Stimulated activated CD4-positive, alpha-beta T cell treated with anti-CD3 and anti-CD28 coated beads, TNF-alpha, amount 100 ng/mL, for 1 hour (primary cell): ENCODE results near the gene TCFL5.

Experiments
- DNase-seq, 3 donors: peaks; one replicate each; pipeline ENCODE4 v3.0.0-alpha.2; 2020; ENCODE audit warnings: low read depth in 3 of 3, low spot score in 1 of 3

The TCFL5 gene

DNA sequence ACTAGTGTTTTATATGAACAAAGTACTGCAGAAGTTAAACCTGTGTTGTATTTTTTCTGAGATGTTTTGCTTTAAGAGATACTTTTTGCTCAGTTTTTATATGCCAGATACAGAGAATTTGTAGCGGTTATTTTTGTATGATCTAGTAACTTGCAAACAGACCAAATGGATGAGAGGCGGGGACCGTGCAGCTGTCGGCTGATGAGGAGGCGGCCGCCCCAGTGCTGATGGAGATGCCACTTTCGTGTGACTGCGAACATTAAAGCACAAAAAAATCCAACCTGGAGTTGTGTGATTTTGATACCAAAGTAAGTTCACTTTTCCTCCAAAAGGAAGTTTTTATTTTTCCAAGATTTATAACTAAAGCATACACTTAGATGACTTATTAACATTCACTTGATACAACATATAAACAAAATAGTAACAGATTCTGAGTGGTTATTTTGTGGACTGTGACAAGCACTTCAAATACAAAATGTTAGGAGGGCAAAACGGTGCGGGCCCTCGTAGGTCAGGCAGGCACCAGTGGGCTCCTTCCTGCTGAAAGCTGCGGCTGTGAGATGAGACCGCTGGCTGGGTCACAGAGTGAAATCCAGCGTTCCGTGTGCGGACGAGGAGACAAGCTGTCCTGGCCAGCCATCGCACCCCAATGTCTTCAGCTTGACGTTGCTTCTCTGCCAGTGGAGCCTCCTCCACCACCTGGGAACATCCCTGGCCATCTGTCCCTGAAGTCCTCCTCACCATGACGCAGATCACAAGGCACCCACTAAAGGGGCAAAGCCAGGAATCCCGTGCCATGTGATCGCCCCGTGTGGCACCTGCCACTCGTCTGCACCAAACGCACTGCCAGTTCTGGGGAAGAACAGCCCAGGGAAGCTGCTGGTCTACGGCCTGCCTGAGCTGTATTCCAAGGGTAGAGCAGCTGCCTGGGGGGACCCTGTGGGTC lies 61.0 kb downstream of the TCFL5 start:
- no peak for DNase-seq

DNA sequence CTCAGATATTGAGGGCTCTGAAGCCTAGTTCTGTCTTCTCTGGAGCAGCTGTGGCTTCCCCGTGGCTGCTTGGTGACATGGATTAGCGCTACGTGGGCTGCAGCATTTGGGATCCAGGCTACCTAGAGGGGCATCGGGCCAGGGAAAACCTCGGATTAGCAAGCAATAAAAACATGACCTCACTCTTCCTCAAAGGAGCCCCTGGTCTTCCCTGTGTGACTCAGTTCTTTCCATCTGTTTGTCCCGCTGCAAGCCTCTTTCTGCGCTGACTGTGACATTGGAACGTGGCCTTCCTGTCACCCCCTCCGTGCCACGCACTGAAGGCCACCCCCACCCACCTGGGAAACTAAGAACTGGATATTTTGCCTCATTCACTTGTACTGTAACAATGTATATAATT lies 61.7 kb downstream of the TCFL5 start:
- no peak for DNase-seq

GRCh38 chr20:62799459-62799858 lies 62.2 kb downstream of the TCFL5 start:
- DNase-seq = no peak

DNA sequence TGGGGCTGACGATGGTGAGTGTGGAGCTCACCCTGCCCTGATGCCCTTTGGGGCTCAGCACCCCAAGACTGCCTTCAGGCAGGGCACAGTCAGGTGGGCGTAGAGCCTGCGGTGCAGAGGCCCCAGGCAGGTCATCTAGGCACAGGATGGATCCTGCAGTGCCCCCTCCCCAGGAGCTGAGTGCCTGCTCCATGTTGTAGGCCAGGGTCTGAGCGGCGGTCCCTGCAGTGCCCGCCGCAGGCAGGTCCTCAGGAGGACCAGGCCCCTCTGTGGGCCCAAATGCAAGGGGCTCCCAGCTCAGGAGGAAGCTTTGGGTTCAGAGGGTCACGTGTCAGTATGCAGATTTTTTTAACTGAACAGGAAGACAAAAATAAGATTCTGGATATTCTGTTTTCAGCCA lies 62.6 kb downstream of the TCFL5 start:
- DNase-seq = no peak

DNA sequence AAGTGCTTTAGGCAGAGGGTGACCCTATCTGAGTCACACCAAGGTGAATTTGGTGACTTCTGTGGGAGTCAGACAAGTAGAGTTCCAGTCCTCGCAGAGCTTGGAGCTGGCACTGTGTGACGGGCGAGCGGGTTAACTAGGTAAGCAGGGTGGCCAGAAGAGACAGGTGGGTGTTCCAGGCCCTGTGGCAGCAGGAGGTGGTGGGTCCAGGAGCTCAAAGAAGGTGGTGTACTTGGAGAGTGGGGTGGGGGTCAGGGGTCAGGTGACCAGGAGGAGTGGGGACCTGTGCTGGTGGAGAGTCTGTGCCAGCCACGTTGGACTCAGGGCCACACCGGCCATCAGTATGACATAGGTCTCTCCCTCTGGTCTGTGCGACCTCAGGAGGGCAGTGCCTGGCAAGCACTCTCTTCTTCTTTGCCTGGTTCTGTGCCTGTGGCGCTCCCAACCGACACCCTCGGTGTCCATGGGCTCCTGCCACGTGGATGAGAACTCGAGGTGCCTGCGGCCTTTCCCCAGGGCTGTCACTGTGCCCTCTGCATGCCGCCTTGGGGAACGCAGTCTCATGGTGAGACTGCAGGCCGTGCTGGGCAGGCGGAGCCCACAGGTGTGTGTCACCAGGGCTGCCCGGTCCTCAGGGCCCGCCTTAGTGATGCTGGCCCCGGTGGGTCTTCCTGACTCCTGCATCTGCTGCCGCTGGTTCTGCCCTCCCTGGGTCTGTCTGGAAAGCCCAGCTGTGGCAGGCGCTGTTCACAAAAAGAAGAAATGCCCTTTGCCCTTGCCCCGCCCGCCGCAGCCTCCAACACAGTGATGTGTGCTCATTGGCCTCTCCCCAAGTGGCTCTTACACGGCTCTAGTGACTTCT lies 63.7 kb downstream of the TCFL5 start:
- no peak for DNase-seq

DNA sequence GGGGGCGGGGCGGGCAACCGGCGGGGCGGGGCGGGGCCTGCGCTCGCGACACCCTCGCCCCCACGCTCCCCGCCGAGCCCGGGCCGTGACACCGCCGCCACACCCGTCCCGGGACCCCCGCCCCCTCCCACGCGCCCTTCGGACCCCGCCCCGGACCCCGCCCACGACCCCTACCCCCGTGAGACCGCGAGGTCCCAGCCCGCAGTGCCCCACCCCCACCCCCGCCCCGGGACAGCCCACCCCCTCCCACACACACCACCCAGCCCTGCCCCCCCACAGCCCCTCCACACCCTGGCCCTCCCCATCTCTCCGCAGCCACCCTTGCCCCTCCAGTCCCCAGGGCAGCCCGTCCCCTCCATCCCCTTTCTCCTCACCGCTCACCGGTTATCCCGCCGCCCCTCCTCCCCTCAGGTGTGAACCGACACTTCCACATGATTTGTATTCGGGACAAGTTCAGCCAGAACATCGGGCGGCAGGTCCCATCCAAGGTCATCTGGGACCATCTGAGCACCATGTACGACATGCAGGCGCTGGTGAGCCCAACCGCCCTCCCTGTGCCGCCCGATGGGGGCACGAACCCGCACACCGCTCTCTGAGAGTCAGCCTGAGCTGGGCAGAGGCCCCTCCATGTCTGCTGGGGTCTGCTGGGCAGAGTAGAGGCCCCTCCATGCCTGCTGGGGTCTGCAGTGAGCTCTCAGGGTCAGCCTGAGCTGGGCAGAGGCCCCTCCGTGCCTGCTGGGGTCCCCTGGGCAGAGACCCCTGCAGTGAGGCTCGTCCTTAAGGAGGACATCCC lies 64.7 kb downstream of the TCFL5 start:
- no peak for DNase-seq

DNA sequence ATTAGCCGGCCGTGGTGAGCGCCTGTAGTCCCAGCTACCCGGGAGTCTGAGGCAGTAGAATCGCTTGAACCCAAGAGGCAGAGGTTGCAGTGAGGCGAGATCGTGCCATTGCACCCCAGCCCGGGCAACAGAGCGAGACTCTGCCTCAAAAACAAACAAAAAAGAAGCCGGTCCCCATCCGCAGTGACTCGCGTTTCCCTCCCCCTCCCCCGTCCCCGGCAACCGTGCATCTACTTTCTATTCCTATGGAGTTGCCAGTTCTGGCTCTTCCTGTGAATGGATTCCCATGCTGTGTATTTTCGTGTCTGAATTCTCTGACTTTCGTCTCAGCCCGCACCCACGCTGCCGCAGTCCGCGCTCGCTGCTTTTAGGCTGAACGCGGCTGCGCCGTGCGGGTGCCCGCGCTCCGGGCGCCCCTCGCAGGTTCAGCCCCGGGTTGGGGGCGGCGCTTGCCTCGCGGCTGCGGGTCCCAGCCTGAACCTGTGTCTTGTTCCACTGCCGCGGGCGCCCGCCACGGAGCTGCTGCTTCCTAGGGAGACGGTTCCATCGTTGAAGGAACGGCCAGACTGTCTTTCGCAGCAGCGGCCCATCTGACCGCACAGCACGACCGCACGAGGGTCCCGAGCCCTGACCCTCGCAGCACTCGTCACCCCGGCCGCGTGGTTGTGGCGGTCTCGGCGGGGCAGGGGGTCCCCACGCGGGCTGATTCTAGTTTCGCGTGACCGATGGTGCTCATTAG lies 66.4 kb downstream of the TCFL5 start:
- peak in 1 of 3 donors; percentile 55 for DNase-seq

- DNase-seq = peak; percentile 86 to 88 (median 87)
Measured at GRCh38 chr20:62794007-62794724, 67.5 kb downstream of the TCFL5 start.

- no peak for DNase-seq
Measured at GRCh38 chr20:62793757-62794006, 67.9 kb downstream of the TCFL5 start.

DNA sequence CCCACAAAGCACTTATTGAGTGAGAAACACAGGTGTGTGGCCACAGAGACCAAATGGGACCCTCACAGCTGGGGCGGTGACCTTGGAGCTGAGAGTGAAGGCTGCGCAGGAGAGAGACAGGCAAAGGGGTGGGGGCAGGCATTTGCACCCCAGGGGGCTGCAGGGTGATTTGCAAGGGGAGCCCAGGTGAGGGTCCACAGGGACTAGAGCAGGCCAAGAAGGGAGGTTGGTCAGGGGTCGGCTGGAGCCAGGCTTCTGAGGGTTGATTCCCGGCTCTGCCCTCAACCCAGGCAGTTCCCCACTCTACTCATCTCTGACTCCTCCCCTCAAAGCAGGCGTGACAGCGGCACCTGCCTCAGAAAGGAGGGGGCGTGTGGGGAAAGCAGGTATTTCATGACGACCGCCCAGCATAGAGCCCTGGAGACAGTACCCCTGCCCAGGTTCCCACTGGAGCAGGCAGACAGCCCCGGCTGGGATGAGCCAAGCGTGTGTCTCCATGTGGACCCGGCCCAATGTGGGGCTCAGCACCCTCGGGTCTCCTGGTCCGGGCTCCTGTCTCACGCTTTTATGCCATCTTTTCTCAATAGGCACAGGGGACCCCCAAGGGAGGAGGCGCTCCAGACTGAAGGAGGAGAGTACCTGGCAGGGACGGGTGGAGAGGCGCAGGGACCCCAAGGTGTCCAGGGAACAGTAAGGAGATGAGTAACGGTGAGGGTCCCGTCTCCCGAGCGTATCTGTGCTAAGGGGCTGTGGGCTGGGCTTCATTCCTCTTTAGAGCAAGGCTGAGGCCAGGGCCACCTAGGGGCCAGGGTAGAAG lies 68.5 kb downstream of the TCFL5 start:
- DNase-seq = no peak

DNA sequence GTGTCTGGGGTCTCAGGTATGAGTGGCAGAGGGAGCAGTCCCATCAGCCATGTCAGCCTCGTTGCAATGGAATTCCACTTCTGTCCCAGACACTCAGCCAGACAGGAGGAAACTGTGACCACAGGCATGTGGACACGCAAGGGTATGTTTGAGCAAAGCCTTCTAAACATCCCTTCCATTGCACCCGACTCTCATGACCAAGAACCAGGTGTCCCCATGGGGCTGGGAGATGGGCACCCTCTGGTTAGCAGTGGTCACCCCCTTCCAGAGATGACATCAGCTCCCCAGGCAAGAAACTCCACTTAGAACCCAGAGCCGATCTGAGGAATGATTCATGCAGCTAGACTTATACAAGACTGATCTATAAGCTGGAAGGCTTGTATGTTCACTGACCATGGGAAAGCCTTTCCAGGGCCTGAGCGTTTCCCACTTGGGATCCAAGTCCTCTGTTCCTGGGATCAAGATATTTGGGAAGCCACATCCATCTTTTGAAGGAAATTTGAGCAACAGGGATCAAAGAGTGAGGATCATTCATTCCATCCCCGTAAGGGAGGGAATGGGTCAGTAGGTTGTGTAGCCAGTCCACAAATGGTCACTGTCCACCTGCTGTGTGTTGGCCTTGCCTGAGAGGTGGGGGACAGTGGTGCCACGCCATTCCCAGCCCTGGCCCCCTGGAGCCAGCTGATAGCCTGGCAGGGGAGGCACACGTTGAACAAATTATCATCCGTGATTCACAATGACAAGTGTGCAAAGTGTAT lies 69.3 kb downstream of the TCFL5 start:
- DNase-seq = no peak

- peak in 2 of 3 donors; percentile 51 to 56 for DNase-seq
Measured at GRCh38 chr20:62791301-62792181, 70.1 kb downstream of the TCFL5 start.
